GM23248 (cell line): ENCODE measurements around the gene TSHZ2.

ENCODE experiments used
- EZH2 ChIP-seq: fragments of 200-600 bp; sonication (generic); IDR thresholded peaks from 2 replicates; pipeline ENCODE4 v1.6.1; 2018; ENCODE audit warnings: antibody characterized with exemption, mild to moderate bottlenecking; ENCODE audit not compliant: insufficient read depth, poor library complexity, severe bottlenecking
- EZH2phosphoT487 ChIP-seq: fragments of 200-600 bp; sonication (generic); IDR thresholded peaks from 2 replicates; pipeline ENCODE4 v1.6.1; 2018; ENCODE audit warnings: antibody characterized with exemption, moderate library complexity, mild to moderate bottlenecking, low read depth; ENCODE audit not compliant: insufficient read depth

DNA sequence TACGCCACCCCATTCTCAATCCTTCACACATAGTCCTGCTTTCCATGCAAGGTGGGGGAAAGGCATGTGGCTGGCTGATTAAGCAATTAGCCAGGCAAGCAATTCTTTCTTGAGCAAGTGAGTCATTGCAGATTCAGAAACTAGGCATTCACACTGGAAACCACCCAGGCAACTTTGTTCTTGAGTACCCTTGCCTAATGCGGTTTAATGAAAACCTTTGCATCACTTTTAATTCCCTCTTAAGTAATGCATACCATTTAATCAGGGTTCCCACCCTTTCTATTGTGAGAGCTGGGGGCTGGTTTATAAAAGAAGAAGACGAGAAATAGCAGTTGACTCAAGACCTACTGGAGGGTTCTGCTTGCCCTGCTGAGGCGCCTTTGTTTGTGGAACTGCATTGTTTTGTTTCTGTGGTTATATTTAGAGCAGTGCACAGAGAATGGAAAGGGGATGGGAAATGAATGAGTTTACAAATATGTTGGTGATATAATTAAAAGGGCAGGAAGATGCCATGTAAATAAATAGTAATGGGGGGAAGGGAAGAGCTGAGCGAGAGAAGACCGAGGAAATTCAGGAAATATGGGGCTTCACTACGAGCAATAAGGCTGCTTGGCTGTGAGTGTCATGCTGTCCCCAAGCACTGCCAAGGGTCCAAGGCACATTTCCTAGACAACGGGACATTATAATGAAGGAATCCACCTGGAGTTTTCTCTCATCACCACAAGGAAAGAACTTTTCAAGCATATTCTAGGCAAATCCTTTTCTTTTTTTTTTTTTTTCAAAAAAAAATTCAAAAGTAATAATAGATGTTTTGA is 48.8 kb upstream of the TSHZ2 start:
- TF ChIP-seq EZH2 (no peak), EZH2phosphoT487 (no peak)
